Choroid plexus epithelial cell (primary cell): ENCODE measurements around the gene HS6ST3.
"Not testable (repeated sequence)": the region's sequence is repeated elsewhere in the genome, so short reads cannot be mapped to it uniquely, and the experiment has no call there.

ENCODE experiments used
- DNase-seq: peaks from one replicate; pipeline ENCODE4 v3.0.0-alpha.2; 2010; ENCODE audit warnings: low read depth
- H3K4me3 ChIP-seq: 2 replicates; pipeline ENCODE4 v1.5.1; 2011; ENCODE audit warnings: low read depth, mild to moderate bottlenecking, control low read depth, low read length, moderate library complexity
- CTCF ChIP-seq: conservative IDR thresholded peaks from 2 replicates; pipeline ENCODE4 v1.5.1; 2011; ENCODE audit warnings: low read depth, mild to moderate bottlenecking, control low read depth, inconsistent platforms, low read length, moderate library complexity

HS6ST3 gene

GRCh38 chr13:96100457-96101220 is 10.7 kb downstream of the HS6ST3 start:
- TF ChIP-seq CTCF: no peak
- H3K4me3 ChIP-seq: no peak overlapping the region
- no peak for DNase-seq

- no peak overlapping the region for H3K4me3 ChIP-seq
- no peak for TF ChIP-seq CTCF
- DNase-seq: no peak
These were observed 14.6 kb downstream of the HS6ST3 start for GRCh38 chr13:96104516-96104915.

- not testable (repeated sequence) for DNase-seq, H3K4me3 ChIP-seq
These were observed 18.2 kb downstream of the HS6ST3 start for GRCh38 chr13:96108072-96108471.

GRCh38 chr13:96109125-96109524 is 19.2 kb downstream of the HS6ST3 start:
- TF ChIP-seq CTCF: no peak
- no peak overlapping the region for H3K4me3 ChIP-seq
- DNase-seq: no peak

GRCh38 chr13:96112936-96113335 is 23.0 kb downstream of the HS6ST3 start:
- DNase-seq: no peak
- H3K4me3 ChIP-seq: no peak overlapping the region
- no peak for TF ChIP-seq CTCF

GRCh38 chr13:96115368-96115767 is 25.5 kb downstream of the HS6ST3 start:
- not testable (repeated sequence) for H3K4me3 ChIP-seq, DNase-seq

- H3K4me3 ChIP-seq: no peak overlapping the region
- DNase-seq: no peak
- TF ChIP-seq CTCF: no peak
These were observed 30.0 kb downstream of the HS6ST3 start for GRCh38 chr13:96119921-96120320.

- no peak for TF ChIP-seq CTCF
- DNase-seq: no peak
- H3K4me3 ChIP-seq: no peak overlapping the region
These were observed 41.0 kb downstream of the HS6ST3 start for GRCh38 chr13:96130818-96131340.
